KBM-7 (cell line): ENCODE measurements around the gene ATP5F1B.
A peak's percentile ranks its signal among the peaks of the same experiment; 100 is the strongest.

ENCODE experiments used
- DNase-seq: peaks from one replicate; pipeline ENCODE4 v3.0.0-alpha.2; 2015
- in situ Hi-C: fragments of 300-500 bp; cut with MboI; formaldehyde crosslinking; loops from 2 replicates; pipeline ENCODE4 v1.14.3; 2020; ENCODE audit warnings: low sequenced_read_pairs, low pct_unique_long_range_greater_than_20kb, mixed read lengths

The ATP5F1B gene

GRCh38 chr12:56645717-56646446 lies at the start of gene ATP5F1B:
Gene ATP5F1B, minus strand, starts transcription at chr12:56645984. Its CDS starts 21 bp downstream, at chr12:56645963.
- DNase-seq, result peak; percentile 100
- in situ Hi-C loops, result no loop called here

GRCh38 chr12:56694161-56694560 lies 48.4 kb upstream of the ATP5F1B start:
- in situ Hi-C loops, result no loop called here

GRCh38 chr12:56688846-56689109 lies 43.0 kb upstream of the ATP5F1B start:
- no peak for DNase-seq
- in situ Hi-C loops, result no loop called here

More at GRCh38 chr12:56694161-56694560, 48.4 kb upstream of the ATP5F1B start:
- no peak for DNase-seq

DNA sequence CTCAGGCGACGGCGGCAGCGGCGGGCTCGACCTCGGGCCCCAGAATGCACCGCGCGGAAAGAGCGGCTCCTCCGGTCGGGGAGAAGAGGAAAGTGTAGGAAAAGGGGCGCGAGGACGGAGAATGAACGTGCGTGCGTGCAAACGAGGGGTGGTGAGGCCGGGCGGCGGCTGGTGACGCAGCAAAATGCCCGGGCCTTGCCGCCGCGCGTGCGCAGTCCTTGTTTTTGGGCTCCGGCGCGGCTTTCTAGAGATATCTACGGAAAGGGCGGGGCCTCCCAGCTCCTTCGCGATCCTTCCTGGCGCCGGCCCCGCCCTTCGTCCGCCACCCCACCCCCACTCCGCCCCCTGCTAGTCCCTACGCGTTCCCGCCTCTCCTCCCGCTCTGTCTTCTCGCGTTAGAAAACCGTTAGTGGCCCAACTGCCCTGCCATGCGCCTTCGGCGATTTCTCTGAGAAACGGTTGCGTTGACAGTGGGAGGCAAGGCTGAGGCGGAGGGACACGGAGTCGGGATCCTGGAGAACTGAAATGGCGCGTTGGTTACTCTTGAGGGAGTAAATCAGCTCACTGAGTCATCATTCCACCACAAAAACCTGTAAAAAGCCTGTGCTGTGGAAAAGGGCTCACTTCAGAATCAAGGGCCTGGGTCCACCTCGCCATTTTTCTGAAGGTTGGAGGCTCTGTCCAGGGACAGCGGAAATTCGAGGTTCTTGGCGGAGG lies 42.5 kb upstream of the ATP5F1B start, which contains the start of gene PTGES3:
TSS of gene PTGES3 (minus strand) at position 156 of the 717 bp plus-strand sequence. CDS start 285 bp downstream, outside the sequence.
- peak; percentile 99 for DNase-seq
- in situ Hi-C loops, result no loop called here

GRCh38 chr12:56687223-56688128 lies 41.7 kb upstream of the ATP5F1B start:
- in situ Hi-C loops, result no loop called here
- peak; percentile 69 for DNase-seq

- in situ Hi-C loops, result no loop called here
Measured at GRCh38 chr12:56684745-56685359, 39.1 kb upstream of the ATP5F1B start.

DNA sequence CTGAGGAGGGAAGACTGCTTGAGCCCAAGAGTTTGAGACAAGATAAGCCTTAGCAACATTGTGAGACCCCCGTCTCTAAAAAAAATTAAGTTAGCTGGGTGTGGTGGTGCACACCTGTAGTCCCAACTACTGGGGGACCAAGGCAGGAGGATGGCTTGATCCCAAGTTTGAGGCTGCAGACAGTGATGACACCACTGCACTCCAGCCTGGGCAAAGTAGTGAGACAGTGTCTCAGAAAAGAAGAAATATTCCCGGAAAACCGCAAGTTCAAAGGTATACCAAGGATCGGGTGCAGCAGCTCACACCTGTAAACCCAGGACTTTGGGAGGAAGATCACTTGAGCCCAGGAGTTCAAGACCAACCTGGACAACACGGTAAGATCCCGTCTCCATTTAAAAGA lies 36.5 kb upstream of the ATP5F1B start:
- no peak for DNase-seq
- in situ Hi-C loops, result no loop called here

More at GRCh38 chr12:56684745-56685359, 39.1 kb upstream of the ATP5F1B start:
- DNase-seq, result peak; percentile 60

DNA sequence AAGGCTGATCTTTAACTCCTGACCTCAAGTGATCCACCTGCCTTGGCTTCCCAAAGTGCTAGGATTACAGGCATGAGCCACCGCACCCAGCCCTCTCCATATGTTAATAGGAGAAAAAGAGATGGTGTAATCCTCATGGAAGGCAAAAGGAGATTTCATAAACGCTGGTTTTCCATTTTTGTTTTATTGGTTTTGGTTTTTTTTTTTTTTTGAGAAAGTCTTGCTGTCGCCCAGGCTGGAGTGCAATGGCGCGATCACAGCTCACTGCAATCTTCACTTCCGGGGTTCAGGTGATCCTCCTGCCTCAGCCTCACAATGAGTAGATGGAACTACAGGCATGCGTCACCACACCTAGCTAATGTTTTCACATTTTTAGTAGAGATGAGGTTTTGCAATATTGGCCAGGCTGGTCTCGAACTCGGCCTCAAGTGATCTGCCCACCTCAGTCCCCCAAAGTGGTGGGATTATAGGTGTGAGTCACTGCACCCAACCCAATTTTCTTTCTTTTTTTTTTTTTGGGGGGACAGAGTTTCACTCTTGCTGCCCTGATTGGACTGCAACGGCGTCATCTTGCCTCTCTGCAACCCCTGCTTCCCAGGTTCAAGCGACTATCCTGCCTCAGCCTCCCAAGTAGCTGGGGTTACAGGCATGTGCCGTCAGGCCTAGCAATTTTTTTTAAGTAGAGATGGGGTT lies 34.2 kb upstream of the ATP5F1B start:
- no peak for DNase-seq
- in situ Hi-C loops, result no loop called here

- no peak for DNase-seq
- in situ Hi-C loops, result no loop called here
Measured at GRCh38 chr12:56678852-56679251, 33.1 kb upstream of the ATP5F1B start.

GRCh38 chr12:56677680-56678079 lies 31.9 kb upstream of the ATP5F1B start:
- in situ Hi-C loops, result no loop called here
- no peak for DNase-seq

DNA sequence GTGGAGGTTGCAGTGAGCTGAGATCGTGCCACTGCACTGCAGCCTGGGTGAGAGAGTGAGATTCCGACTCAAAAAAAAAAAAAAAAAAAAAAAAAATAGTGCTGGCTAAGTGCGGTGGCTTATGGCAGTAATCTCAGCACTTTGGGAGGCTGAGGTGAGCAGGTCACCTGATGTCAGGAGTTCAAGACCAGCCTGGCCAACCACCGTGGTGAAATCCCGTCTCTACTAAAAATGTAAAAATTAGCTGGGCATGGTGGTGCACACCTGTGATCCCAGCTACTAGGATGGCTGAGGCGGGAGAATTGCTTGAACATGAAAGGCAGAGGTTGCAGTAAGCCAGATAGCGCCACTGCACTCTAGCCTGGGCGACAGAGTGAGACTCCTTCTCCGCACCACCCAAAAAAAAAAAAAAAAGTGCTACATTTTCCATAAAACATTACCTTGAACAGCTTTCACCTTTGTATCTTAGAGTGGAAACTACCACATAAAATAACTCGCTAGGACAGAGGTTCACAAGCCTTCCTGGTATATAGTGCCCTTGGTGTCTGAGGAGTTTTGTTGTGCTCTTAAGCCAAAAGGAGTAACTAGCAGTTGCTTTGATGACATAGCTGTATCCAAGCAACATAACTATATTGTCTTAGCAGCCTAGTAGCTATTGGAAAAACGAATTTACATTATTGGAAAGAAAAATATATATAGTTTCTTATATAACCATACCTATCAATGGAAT lies 31.2 kb upstream of the ATP5F1B start:
- DNase-seq, result no peak
- in situ Hi-C loops, result no loop called here

DNA sequence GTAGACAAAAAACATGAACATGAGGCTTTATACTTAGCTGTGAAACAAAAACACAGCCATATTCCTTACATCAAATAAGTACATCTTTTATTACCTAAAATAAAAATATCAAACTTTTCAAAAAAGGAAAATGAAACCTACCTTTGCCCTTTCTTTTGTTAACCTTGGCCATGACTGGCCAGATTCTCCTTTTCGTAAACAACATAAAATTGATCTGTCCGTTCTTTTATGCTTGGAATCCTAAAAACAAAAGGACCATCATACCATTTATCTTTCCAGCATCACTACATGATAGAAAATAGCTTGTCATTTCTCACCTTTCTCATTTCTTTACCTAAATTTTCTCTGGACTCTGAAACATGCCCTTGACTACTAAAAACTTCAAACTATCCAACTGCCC lies 25.8 kb upstream of the ATP5F1B start:
- DNase-seq, result no peak
- in situ Hi-C loops, result no loop called here

DNA sequence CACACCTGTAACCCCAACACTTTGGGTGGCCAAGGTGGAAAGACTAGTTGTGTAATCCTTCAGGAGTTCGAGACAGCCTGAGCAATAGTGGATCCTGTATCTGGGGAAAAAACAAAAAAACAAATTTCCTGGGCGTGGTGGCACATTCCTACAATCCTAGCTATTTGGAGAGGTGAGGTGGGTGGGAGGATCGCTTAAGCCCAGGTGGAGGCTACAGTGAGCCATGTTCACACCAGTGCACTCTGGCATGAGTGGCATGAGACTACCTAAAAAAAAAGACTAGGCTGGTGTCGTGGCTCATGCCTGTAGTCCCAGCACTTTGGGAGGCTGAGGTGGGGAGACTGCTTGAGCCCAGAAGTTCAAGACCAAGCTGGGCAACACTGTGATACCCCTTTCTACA lies 25.1 kb upstream of the ATP5F1B start:
- DNase-seq, result no peak
- in situ Hi-C loops, result no loop called here

DNA sequence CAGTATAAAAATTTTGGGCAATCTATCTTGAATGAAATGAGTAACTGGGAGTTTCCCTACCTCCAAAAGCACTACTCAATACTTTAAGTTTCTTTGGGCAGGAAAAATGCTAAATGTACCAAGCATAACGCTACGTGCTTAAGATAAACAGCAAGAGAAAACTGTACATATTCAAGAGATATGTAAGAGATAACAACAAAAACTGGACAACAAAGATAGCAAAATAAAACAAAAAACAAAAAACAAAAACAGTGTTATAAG lies 22.3 kb upstream of the ATP5F1B start:
- in situ Hi-C loops, result no loop called here
- no peak for DNase-seq

DNA sequence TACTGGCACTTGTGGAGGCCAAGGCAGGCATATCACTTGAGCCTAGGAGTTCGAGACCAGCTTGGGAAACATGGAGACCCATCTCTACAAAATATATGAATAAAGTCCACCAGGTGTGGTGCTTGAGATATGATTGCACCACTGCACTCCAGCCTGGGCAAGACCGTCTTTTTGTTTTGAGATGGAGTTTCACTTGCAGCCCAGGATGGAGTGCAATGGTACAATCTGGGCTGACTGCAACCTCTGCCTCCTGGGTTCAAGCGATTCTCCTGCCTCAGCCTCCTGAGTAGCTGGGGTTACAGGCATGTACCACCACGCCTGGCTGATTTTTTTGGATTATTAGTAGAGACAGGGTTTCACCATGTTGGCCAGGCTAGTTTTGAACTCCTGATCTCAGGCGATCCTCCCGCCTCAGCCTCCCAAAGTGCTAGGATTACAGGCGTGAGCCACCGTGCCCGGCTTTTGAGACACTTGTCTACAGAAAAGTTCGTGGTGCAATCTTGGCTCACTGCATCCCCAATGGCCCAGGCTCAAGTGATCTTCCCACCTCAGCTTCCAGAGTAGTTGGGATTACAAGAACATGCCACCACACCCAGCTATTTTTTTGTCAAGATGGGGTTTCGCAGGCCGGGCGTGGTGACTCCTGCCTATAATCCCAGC lies 16.3 kb upstream of the ATP5F1B start:
- in situ Hi-C loops, result no loop called here
- no peak for DNase-seq

DNA sequence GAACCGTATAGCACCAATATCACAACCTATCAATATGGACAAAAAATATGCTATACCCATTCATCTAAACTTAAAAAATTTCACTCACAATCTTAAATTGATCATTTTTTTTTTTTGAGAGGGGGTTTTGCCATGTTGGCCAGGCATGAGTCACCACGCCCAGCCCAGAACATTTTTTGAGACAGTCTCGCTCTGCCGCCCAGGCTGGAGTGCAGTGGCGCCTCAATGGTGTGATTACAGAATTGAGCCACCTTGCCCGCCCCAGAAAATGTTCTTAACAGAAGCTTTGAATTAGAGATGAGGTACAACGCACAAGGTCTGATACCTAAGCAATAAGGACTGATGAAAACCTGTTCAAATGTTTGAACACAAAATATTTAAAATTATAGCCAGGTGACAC lies 15.8 kb upstream of the ATP5F1B start:
- no peak for DNase-seq

DNA sequence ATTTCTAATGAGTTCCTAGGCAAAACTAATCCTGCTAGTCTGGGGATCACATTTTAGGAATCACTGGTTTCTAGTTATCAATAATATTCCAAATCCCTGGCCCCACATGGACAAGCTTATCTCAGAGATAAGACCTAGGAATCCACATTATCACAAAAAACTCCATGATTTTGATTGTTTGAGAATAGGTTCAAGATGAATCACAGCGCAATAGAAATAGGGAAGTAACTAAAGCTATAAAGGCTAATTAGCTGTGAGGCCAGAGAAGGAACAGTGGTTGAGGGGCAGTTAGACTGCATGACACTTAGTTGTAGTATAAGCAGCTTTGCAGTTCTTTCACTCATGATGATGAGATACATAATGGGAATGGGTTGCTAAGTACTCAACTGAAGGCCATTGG lies 13.1 kb upstream of the ATP5F1B start:
- in situ Hi-C loops, result no loop called here

More for the DNA sequence above, 15.8 kb upstream of the ATP5F1B start:
- in situ Hi-C loops, result no loop called here

More for the DNA sequence above, 13.1 kb upstream of the ATP5F1B start:
- peak; percentile 62 for DNase-seq
